SK-N-SH (cell line): ENCODE data around the gene STEAP1. TPM values are rescaled to one million over a fixed set of nuclear protein-coding genes. Genes with fewer than 3 reads are reported as not detected.

Experiments
- CTCF ChIA-PET: fragments of 300-600, 350-600 bp; formaldehyde crosslinking; extraction: SDS; loops from one replicate; lab custom pipeline; 2021; lab: Yijun Ruan, JAX
- POLR2A ChIA-PET: fragments of 350-600 bp; sonication (Branson Sonifier 250); formaldehyde crosslinking; extraction: SDS; loops from one replicate; lab custom pipeline; 2020; ENCODE audit warnings: antibody characterized with exemption, inconsistent platforms; lab: Yijun Ruan, JAX
- DNase-seq: peaks from one replicate; pipeline ENCODE4 v3.0.0; 2012
- H2AFZ ChIP-seq: fragments of 200-600 bp; sonication (generic); 2 replicates; pipeline ENCODE4 v1.8.1; 2016; ENCODE audit warnings: antibody characterized with exemption, mild to moderate bottlenecking, low read depth
- H3F3A ChIP-seq: fragments of 200-600 bp; sonication (generic); replicated peaks from 2 replicates; pipeline ENCODE3; 2016; ENCODE audit warnings: antibody characterized with exemption, mild to moderate bottlenecking; ENCODE audit not compliant: insufficient read depth
- H3K27ac ChIP-seq, 2 experiments: fragments of 200-500 bp in 1 of 2; fragments of 200-600 bp in 1 of 2; sonication (Bioruptor generic) in 1 of 2; sonication (generic), shearing (Covaris generic) in 1 of 2; 2 replicates each; pipeline versions ENCODE4 v1.5.1 to v1.6.1; 2014 to 2016; ENCODE audit warnings: low read depth in 2 of 2, inconsistent platforms in 1 of 2, low read length in 1 of 2, mild to moderate bottlenecking in 1 of 2, mixed read lengths in 1 of 2
- H3K27me3 ChIP-seq: fragments of 200-600 bp; sonication (generic), shearing (Covaris generic); 2 replicates; pipeline ENCODE4 v1.6.1; 2016; ENCODE audit warnings: mixed run types; ENCODE audit not compliant: insufficient read depth
- H3K36me3 ChIP-seq, 2 experiments: fragments of 200-500 bp in 1 of 2; fragments of 200-600 bp in 1 of 2; sonication (Bioruptor generic) in 1 of 2; sonication (generic) in 1 of 2; replicated peaks in 1 of 2; 2 replicates each; pipeline versions ENCODE3 to v1.5.1; 2014 to 2016; ENCODE audit warnings: low read length in 1 of 2, mild to moderate bottlenecking in 1 of 2; ENCODE audit not compliant: insufficient read depth in 2 of 2, control insufficient read depth in 1 of 2
- H3K4me1 ChIP-seq, 2 experiments: fragments of 200-500 bp in 1 of 2; fragments of 200-600 bp in 1 of 2; sonication (Bioruptor generic) in 1 of 2; sonication (generic), shearing (Covaris generic) in 1 of 2; 2 replicates each; pipeline versions ENCODE4 v1.5.1 to v1.6.1; 2014 to 2016; ENCODE audit warnings: low read depth in 1 of 2, low read length in 1 of 2, mixed run types in 1 of 2; ENCODE audit not compliant: insufficient read depth in 2 of 2, control insufficient read depth in 1 of 2
- H3K4me2 ChIP-seq: fragments of 200-600 bp; sonication (generic), shearing (Covaris generic); 2 replicates; pipeline ENCODE4 v1.6.1; 2017; ENCODE audit warnings: mixed run types
- H3K4me3 ChIP-seq, 2 experiments: fragments of 200-500 bp in 1 of 2; fragments of 200-600 bp in 1 of 2; sonication (Bioruptor generic) in 1 of 2; sonication (generic), shearing (Covaris generic) in 1 of 2; 2 replicates each; pipeline versions ENCODE4 v1.5.1 to v1.8.1; 2014 to 2016; ENCODE audit warnings: low read depth in 2 of 2, inconsistent platforms in 1 of 2, low read length in 1 of 2, mild to moderate bottlenecking in 1 of 2, mixed read lengths in 1 of 2, moderate library complexity in 1 of 2
- H3K79me2 ChIP-seq: fragments of 200-600 bp; sonication (generic); 2 replicates; pipeline ENCODE4 v1.8.1; 2017; ENCODE audit warnings: mild to moderate bottlenecking; ENCODE audit not compliant: insufficient read depth
- H3K9ac ChIP-seq: fragments of 200-600 bp; sonication (generic); 2 replicates; pipeline ENCODE4 v1.6.1; 2017; ENCODE audit warnings: mixed run types
- H3K9me2 ChIP-seq: fragments of 200-600 bp; sonication (generic); 2 replicates; pipeline ENCODE4 v1.6.1; 2017; ENCODE audit warnings: mixed run types
- H3K9me3 ChIP-seq: fragments of 200-600 bp; sonication (generic); 2 replicates; pipeline ENCODE4 v1.6.1; 2017; ENCODE audit warnings: mixed run types, mild to moderate bottlenecking, moderate library complexity
- H4K20me1 ChIP-seq: fragments of 200-600 bp; sonication (generic); 2 replicates; pipeline ENCODE4 v1.6.1; 2017; ENCODE audit warnings: mild to moderate bottlenecking, mixed run types; ENCODE audit not compliant: insufficient read depth
- EZH2phosphoT487 ChIP-seq: fragments of 200-600 bp; sonication (generic); IDR thresholded peaks from 2 replicates; pipeline ENCODE4 v1.6.1; 2017; ENCODE audit warnings: low read depth, mixed run types, mild to moderate bottlenecking, antibody characterized with exemption, moderate library complexity, borderline replicate concordance
- FOXJ3 ChIP-seq: sonication (generic); formaldehyde crosslinking; IDR thresholded peaks from 2 replicates; pipeline ENCODE4 v1.5.1; 2020; ENCODE audit warnings: mild to moderate bottlenecking, missing genetic modification reagents
- FOXM1 ChIP-seq: IDR thresholded peaks from 2 replicates; pipeline ENCODE4 v1.4.0; 2012; ENCODE audit warnings: low read depth, mild to moderate bottlenecking
- GABPA ChIP-seq: IDR thresholded peaks from 2 replicates; pipeline ENCODE4 v1.4.0; 2012; ENCODE audit warnings: low read depth, mild to moderate bottlenecking
- GATA2 ChIP-seq: sonication (generic); formaldehyde crosslinking; IDR thresholded peaks from 2 replicates; pipeline ENCODE4 v1.5.0; 2020; ENCODE audit warnings: mild to moderate bottlenecking, missing genetic modification reagents
- JUND ChIP-seq: IDR thresholded peaks from 2 replicates; pipeline ENCODE4 v1.4.0; 2012
- NFIC ChIP-seq: IDR thresholded peaks from 2 replicates; pipeline ENCODE4 v1.4.0; 2012; ENCODE audit warnings: borderline replicate concordance
- NRF1 ChIP-seq: IDR thresholded peaks from 2 replicates; pipeline ENCODE4 v1.6.1; 2012; ENCODE audit warnings: low read depth, mild to moderate bottlenecking, low read length
- POLR2AphosphoS5 ChIP-seq: IDR thresholded peaks from 2 replicates; pipeline ENCODE4 v1.6.1; 2012; ENCODE audit warnings: low read depth, low read length
- RAD21 ChIP-seq: IDR thresholded peaks from 2 replicates; pipeline ENCODE4 v1.6.1; 2012; ENCODE audit warnings: mild to moderate bottlenecking, low read length
- RCOR1 ChIP-seq: fragments of 150-350 bp; IDR thresholded peaks from 2 replicates; pipeline ENCODE4 v1.6.1; 2017; ENCODE audit warnings: antibody characterized with exemption, low read length
- SMC3 ChIP-seq: IDR thresholded peaks from 2 replicates; pipeline ENCODE4 v1.6.1; 2012; ENCODE audit warnings: low read depth, low read length, improper control_type of control experiment
- TCF12 ChIP-seq: IDR thresholded peaks from 2 replicates; pipeline ENCODE4 v1.4.0; 2012
- TEAD4 ChIP-seq: IDR thresholded peaks from 2 replicates; pipeline ENCODE4 v1.4.0; 2012; ENCODE audit warnings: mild to moderate bottlenecking, borderline replicate concordance; ENCODE audit not compliant: insufficient read depth
- YY1 ChIP-seq: IDR thresholded peaks from 2 replicates; pipeline ENCODE4 v1.4.0; 2012; ENCODE audit warnings: low read depth, mild to moderate bottlenecking
- WGBS: methylation state at CpG from one replicate; pipeline ENCODE4 v1.1.6; 2017; ENCODE audit warnings: low lambda C conversion rate; 5-methylcytosine and 5-hydroxymethylcytosine counted together
- polyA plus RNA-seq, 3 experiments: library from polyadenylated mRNA; depleted of rRNA; stranded (reverse); fragments of >200 nt; gene quantifications; 2 replicates each; pipeline ENCODE4 v1.2.3, GENCODE V29; 2012
- TF ChIP-seq, protein P1 (sequence below): fragments of 200-600 bp; sonication (generic); IDR thresholded peaks from 2 replicates; pipeline ENCODE4 v1.6.1; 2017; ENCODE audit warnings: antibody characterized with exemption, mild to moderate bottlenecking, moderate library complexity
- TF ChIP-seq, protein P2 (sequence below): IDR thresholded peaks from 2 replicates; pipeline ENCODE4 v1.4.0; 2012; ENCODE audit warnings: low read depth, borderline replicate concordance
- TF ChIP-seq, protein P3 (sequence below): IDR thresholded peaks from 2 replicates; pipeline ENCODE4 v1.4.0; 2012; ENCODE audit warnings: low read depth

Gene STEAP1
- polyA plus RNA-seq, 1 of the 3 experiments (the other 2 are of a cell fraction): 17.0 TPM

DNA sequence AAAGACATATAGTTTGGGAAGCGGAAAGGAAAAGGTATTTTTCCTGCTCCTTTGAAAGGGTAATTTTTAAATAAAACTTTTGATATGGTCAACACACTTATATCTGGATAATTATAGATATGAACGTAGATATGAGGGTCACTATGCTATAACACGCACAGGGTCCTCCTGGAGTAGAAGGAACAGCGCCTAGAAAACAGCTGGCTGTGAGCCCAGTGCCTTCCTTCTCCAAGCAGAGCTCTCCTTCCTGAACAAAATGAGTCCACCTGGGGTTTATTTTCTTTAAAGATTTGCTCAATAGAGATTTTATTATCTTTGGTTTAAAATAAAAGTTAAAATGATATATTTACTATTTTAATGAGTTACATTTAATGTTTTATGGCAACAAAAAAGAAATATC is 13.1 kb downstream of the STEAP1 start:
- Histone ChIP-seq H3K9me2 (no peaks in the 10 kb centered on the region), H3K36me3 (peaks cover 0 to 32% of the 10 kb centered on the region in 2 experiments), H4K20me1 (no peaks in the 10 kb centered on the region), H3K79me2 (no peaks in the 10 kb centered on the region), H3K4me3 (no peak overlapping the region), H3K9ac (no peak overlapping the region), H3K4me2 (no peak overlapping the region), H3K27ac (no peak overlapping the region), H2AFZ (no peak overlapping the region), H3K9me3 (peaks cover 22% of the 10 kb centered on the region), H3K27me3 (no peaks in the 10 kb centered on the region), H3F3A (no peaks in the 10 kb centered on the region)
- WGBS: 68% methylated on average over 4 of the region's 4 CpGs
- POLR2A ChIA-PET: no interaction called here
- TF ChIP-seq YY1 (no peak), GATA2 (CRISPR knock-in tag) (no peak), RAD21 (no peak), TCF12 (no peak), GABPA (no peak), SMC3 (no peak), FOXJ3 (CRISPR knock-in tag) (no peak), JUND (no peak), POLR2AphosphoS5 (no peak), RCOR1 (no peak), NRF1 (no peak), TEAD4 (no peak), NFIC (no peak), FOXM1 (no peak), EZH2phosphoT487 (no peak)
- TF ChIP-seq, protein P1, sequence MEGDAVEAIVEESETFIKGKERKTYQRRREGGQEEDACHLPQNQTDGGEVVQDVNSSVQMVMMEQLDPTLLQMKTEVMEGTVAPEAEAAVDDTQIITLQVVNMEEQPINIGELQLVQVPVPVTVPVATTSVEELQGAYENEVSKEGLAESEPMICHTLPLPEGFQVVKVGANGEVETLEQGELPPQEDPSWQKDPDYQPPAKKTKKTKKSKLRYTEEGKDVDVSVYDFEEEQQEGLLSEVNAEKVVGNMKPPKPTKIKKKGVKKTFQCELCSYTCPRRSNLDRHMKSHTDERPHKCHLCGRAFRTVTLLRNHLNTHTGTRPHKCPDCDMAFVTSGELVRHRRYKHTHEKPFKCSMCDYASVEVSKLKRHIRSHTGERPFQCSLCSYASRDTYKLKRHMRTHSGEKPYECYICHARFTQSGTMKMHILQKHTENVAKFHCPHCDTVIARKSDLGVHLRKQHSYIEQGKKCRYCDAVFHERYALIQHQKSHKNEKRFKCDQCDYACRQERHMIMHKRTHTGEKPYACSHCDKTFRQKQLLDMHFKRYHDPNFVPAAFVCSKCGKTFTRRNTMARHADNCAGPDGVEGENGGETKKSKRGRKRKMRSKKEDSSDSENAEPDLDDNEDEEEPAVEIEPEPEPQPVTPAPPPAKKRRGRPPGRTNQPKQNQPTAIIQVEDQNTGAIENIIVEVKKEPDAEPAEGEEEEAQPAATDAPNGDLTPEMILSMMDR: no peak
- TF ChIP-seq, protein P2, sequence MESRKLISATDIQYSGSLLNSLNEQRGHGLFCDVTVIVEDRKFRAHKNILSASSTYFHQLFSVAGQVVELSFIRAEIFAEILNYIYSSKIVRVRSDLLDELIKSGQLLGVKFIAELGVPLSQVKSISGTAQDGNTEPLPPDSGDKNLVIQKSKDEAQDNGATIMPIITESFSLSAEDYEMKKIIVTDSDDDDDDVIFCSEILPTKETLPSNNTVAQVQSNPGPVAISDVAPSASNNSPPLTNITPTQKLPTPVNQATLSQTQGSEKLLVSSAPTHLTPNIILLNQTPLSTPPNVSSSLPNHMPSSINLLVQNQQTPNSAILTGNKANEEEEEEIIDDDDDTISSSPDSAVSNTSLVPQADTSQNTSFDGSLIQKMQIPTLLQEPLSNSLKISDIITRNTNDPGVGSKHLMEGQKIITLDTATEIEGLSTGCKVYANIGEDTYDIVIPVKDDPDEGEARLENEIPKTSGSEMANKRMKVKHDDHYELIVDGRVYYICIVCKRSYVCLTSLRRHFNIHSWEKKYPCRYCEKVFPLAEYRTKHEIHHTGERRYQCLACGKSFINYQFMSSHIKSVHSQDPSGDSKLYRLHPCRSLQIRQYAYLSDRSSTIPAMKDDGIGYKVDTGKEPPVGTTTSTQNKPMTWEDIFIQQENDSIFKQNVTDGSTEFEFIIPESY: no peak
- TF ChIP-seq, protein P3, sequence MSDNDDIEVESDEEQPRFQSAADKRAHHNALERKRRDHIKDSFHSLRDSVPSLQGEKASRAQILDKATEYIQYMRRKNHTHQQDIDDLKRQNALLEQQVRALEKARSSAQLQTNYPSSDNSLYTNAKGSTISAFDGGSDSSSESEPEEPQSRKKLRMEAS: no peak
- TF ChIP-seq, all 33 proteins: peak for 0
- no peak for DNase-seq
- H3K4me1 ChIP-seq: no peaks in the 10 kb centered on the region
- CTCF ChIA-PET: interaction anchor here (0.7 to 2.9 kb wide), 8 partner anchors 10 to 316 kb away, joined by 3 to 10 read pairs (median 4); partner anchors contain the start of genes STEAP1 and STEAP2
